ENCODE results near the gene ZC3H12C. TPM values are rescaled to one million over a fixed set of nuclear protein-coding genes. Genes with fewer than 3 reads are reported as not detected.
A peak's percentile ranks its signal among the peaks of the same experiment; 100 is the strongest.

The ZC3H12C gene
- total RNA-seq, 2 experiments from 2014 or later = 0.28 TPM

DNA sequence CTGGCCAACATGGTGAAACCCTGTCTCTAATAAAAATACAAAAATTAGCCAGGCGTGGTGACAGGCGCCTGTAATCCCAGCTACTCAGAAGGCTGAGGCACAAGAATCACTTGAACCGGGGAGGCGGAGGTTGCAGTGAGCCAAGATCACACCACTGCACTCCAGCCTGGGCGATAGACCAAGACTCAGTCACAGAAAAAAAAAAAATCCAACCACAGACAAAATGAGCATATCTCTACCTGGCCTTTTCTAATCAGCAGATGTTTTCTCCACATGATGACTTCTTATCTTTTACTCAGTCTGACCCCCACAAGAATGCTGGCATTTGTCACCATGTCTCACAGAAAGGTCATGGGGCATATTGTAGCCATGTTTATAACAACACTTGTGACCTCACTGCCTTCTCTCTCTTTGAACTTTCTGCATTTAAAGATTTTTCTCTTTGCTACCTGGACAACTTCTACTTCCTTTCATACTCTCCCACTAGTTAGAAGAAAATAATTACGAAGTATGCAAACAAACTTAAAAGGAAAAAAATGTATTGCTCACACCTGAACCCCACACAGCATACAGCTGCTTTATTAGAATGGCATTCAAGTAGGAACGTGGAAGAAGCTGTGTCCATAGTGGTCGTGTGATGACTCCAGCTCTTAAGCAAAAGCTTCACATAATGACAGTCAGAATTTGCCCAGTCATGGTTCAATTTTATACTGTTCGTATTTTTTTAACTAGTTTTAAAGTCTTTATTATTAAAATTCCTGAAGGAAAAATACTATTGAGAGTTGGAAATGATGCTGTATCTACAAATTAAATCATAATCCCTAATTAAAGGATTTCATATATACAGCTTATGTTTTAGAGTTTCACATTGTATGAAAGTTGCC is 65.4 kb downstream of the ZC3H12C start:
- no peaks in the 10 kb centered on the region for H3K36me3 Mint-ChIP-seq
- peaks cover 3% of the 10 kb centered on the region for H3K27me3 Mint-ChIP-seq
- no peaks in the 10 kb centered on the region for H3K4me1 Mint-ChIP-seq
- no peak for ATAC-seq (ENCODE audit: low read depth)
- no peak for DNase-seq
- no peak overlapping the region for H3K27ac Mint-ChIP-seq
- H3K4me3 Mint-ChIP-seq = no peak overlapping the region
- POLR2A ChIA-PET = no interaction called here
- H3K9me3 Mint-ChIP-seq = no peaks in the 10 kb centered on the region

DNA sequence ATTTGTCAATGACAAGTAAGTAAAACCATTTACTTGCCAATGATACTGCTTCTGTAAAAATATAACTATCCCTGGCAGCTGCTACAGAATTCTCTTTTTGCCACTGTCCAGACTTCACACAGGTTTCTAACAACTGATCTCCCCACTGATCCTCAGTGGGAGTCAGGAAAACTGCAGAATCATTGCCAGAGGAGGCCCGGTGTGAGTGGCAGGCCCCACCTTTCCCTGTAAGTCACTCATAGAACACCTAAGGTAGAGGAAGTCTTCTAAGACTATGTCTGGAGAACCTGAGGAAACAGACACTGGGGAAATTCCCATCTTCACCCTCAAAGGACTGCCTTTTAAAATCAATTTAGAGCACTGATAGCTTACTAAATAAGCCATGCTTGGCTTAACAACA is 66.3 kb downstream of the ZC3H12C start:
- Mint-ChIP-seq H3K27me3 (peaks cover 3% of the 10 kb centered on the region), H3K4me3 (no peak overlapping the region), H3K36me3 (no peaks in the 10 kb centered on the region), H3K27ac (no peak overlapping the region), H3K9me3 (no peaks in the 10 kb centered on the region), H3K4me1 (no peaks in the 10 kb centered on the region)
- DNase-seq (no peak), ATAC-seq (ENCODE audit: low read depth) (no peak)
- POLR2A ChIA-PET = no interaction called here

DNA sequence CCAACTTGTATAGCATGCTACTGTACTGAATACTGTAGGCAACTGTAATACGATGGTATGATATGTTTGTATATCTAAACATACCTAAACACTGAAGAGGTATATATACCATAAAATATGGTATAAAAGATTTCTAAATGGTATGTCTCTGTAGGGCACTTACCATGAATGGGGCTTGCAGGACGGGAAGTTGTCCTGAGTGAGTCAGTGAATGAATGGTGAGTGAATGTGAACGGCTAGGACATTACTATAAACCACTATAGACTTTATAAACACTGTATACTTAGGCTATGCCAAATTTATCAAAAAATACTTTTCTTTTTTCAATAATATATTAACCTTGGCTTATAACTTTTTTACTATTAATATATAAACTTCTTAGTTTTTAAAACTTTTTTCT is 66.8 kb downstream of the ZC3H12C start:
- Mint-ChIP-seq H3K27me3 (peaks cover 3% of the 10 kb centered on the region), H3K4me1 (no peaks in the 10 kb centered on the region), H3K9me3 (no peaks in the 10 kb centered on the region), H3K4me3 (no peak overlapping the region), H3K27ac (no peak overlapping the region), H3K36me3 (no peaks in the 10 kb centered on the region)
- DNase-seq (no peak), ATAC-seq (ENCODE audit: low read depth) (no peak)
- POLR2A ChIA-PET = no interaction called here

DNA sequence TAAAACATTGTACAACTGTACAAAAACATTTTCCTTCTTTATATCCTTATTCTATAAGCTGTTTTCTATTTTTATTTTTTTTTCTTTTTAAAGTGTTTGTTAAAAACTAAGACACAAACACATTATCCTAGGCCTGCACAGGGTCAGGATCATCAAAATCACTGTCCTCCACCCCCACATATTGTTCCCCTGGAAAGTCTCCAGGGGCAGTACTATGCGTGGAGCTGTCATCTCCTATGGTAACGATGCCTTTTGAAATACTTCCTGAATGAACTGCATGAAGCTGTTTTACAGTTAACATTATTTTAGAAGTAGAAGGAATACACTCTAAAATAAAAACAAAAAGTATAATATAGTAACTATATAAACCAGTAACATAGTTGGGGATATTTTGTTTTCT is 67.2 kb downstream of the ZC3H12C start:
- ATAC-seq (ENCODE audit: low read depth) = no peak

DNA sequence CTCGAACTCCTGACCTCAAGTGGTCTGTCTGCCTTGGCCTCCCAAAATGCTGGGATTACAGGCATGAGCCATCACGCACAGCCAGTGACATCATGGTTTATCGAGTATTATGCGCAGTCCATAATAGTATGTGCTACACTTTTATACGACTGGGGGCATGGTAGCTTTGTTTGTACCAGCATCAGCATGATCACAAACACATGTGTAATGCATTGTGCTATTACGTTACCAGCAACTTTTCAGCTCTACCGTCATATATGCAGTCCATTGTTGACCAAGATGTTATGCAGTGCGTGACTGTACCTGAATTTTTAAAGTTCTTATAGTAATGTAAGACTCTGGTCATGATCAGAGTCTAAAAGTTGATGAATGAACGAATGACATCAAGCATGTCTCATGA is 67.9 kb downstream of the ZC3H12C start:
- Mint-ChIP-seq H3K9me3 (no peaks in the 10 kb centered on the region), H3K4me3 (no peak overlapping the region), H3K4me1 (no peaks in the 10 kb centered on the region), H3K27me3 (peaks cover 3% of the 10 kb centered on the region), H3K27ac (no peak overlapping the region), H3K36me3 (no peaks in the 10 kb centered on the region)
- POLR2A ChIA-PET = no interaction called here
- no peak for DNase-seq
- ATAC-seq (ENCODE audit: low read depth) = no peak

More for the DNA sequence above, 67.2 kb downstream of the ZC3H12C start:
- no peaks in the 10 kb centered on the region for H3K36me3 Mint-ChIP-seq
- POLR2A ChIA-PET = no interaction called here
- no peak overlapping the region for H3K27ac Mint-ChIP-seq
- no peaks in the 10 kb centered on the region for H3K9me3 Mint-ChIP-seq
- DNase-seq = no peak
- H3K27me3 Mint-ChIP-seq = peaks cover 3% of the 10 kb centered on the region
- no peak overlapping the region for H3K4me3 Mint-ChIP-seq
- H3K4me1 Mint-ChIP-seq = no peaks in the 10 kb centered on the region

DNA sequence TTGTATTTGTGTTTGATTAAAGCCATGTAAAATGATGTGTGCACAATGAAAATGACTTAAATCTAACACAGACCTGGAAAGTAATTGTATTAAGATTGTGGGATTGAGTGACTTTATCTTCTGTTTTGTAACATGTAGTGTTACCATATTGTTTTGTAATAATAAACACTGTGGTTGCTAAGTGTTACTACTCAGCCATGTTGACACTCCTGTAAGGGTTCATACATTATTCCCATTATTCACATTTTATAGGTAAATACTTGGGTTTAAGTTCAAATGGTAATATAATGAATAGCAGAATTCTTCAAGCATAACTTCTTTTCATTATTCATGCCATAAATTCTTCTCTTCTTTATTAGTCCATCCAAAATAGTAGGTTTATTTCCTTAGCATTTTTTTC is 69.0 kb downstream of the ZC3H12C start:
- Mint-ChIP-seq H3K4me1 (no peaks in the 10 kb centered on the region), H3K27ac (no peak overlapping the region), H3K4me3 (no peak overlapping the region), H3K9me3 (no peaks in the 10 kb centered on the region), H3K27me3 (peaks cover 3% of the 10 kb centered on the region), H3K36me3 (no peaks in the 10 kb centered on the region)
- DNase-seq (no peak), ATAC-seq (ENCODE audit: low read depth) (no peak)
- POLR2A ChIA-PET = no interaction called here

DNA sequence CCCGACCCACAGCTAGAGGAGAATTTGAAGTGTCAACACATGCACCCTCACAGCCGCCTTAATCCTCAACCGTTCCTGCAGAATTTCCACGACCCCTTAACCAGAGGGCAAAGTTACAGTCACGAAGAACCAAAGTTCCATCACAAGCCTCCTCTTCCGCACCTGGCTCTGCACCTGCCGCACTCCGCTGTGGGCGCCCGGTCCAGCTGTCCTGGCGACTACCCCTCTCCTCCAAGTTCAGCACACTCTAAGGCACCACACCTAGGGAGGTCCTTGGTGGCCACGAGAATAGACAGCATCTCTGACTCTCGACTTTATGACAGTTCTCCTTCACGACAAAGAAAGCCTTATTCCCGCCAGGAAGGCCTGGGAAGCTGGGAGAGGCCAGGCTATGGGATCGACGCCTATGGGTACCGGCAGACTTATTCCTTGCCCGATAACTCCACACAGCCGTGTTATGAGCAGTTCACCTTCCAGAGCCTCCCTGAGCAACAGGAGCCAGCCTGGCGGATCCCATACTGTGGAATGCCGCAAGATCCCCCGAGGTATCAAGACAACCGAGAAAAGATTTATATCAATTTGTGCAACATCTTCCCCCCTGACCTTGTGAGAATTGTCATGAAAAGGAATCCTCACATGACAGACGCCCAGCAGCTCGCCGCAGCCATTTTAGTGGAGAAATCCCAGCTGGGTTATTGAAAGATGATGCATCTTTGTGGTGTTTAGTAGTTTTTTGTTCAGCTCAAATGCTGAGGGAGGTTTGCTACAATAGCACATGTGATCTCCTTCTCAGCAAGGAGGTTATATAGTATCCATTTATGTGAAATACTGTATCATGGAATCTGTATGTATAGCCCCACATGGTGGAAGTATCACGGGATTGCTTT is 72.1 kb downstream of the ZC3H12C start:
- POLR2A ChIA-PET = no interaction called here
- ATAC-seq (ENCODE audit: low read depth) (no peak), DNase-seq (no peak)
- Mint-ChIP-seq H3K36me3 (no peaks in the 10 kb centered on the region), H3K4me1 (no peaks in the 10 kb centered on the region), H3K9me3 (no peaks in the 10 kb centered on the region), H3K27me3 (peaks cover 7% of the 10 kb centered on the region), H3K27ac (no peak overlapping the region), H3K4me3 (no peak overlapping the region)

DNA sequence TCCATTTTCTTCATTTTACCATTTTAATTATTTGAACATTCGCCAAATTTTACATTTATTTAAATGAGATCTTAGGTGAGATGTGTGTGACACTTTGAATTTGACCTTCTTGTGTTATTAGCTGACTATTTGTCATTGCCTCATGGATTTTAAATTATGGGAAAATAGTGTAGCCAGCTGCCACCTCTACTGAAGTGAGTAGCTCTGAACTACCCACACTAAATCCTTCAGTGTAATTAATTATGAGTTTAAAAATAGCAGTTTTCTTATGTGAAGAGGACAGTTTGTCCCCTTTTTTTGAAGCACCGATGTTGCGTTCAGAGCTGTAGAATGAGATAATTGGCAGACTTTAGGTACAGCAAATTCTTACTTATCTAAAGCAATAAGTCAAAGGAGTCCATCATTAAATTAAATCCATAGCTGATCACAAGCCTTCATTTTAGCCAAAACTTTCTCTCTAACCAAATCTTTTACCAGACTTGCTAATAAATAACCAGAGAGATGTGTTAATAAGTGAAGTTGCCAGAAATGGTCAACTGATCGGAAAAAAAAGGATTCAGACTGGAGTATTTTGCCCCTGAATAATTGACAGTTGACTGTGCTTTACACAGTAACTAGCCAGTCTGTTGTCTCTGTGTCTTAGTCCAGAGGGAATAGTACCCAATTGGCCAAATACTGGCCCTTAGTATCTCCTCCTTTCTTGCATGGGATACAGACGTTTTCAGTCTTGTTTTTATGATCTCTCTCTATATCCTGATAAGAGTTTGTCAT is 75.0 kb downstream of the ZC3H12C start:
- Mint-ChIP-seq H3K27me3 (peaks cover 15% of the 10 kb centered on the region), H3K9me3 (no peaks in the 10 kb centered on the region), H3K4me1 (no peaks in the 10 kb centered on the region), H3K4me3 (no peak overlapping the region), H3K36me3 (no peaks in the 10 kb centered on the region), H3K27ac (no peak overlapping the region)
- no peak for ATAC-seq (ENCODE audit: low read depth)
- DNase-seq = no peak
- POLR2A ChIA-PET = no interaction called here

DNA sequence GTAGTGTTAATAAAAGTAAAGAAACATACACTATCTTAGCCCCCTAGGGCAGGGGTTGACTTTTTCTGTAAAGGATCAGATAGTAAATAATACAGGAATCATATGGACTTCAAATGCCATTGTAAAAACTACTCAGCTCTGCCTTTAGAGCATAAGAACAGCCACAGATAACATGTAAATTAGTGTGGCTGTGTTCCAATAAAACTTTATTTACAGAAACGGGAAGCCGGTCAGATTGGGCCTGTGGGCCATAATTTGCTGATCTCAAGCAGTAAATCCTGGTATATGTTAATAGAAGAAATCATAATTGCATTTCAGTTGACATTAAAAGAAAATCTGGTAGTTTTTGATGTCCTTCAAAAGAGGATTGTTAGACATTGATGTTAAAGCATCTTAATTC is 76.5 kb downstream of the ZC3H12C start:
- DNase-seq (no peak), ATAC-seq (ENCODE audit: low read depth) (no peak)
- Mint-ChIP-seq H3K4me1 (peaks cover 5% of the 10 kb centered on the region), H3K36me3 (no peaks in the 10 kb centered on the region), H3K27ac (no peak overlapping the region), H3K27me3 (peaks cover 16% of the 10 kb centered on the region), H3K4me3 (no peak overlapping the region), H3K9me3 (no peaks in the 10 kb centered on the region)
- POLR2A ChIA-PET = no interaction called here

DNA sequence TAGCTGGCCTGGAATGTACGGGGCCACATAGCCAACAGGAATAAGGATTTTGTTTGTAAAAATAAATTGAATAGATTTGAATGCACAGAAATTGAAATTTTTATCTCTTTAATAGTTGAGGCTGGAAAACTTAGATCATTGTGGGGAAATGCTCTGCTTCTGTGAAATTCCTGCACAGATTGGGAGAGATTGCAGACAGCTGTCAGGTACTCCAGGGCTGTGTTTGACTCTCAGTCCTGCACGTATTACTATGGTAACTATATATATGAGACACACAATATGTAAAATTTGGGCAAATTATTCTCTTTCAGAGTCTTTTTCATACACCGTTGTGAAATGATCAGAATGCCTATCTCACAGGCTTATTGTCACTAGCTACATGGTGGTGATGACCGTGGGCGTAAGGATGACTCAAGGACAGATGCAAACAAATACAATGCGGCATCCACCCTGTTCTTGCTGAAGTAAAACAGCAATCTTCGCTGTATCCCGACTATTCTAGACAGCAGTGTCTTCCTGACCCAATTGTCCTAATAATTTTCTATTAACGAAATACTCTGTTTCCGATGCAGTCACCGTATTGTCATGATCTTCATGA is 79.4 kb downstream of the ZC3H12C start:
- Mint-ChIP-seq H3K4me1 (peaks cover 5% of the 10 kb centered on the region), H3K9me3 (no peaks in the 10 kb centered on the region), H3K36me3 (no peaks in the 10 kb centered on the region), H3K27ac (no peak overlapping the region), H3K4me3 (no peak overlapping the region), H3K27me3 (peaks cover 16% of the 10 kb centered on the region)
- POLR2A ChIA-PET = no interaction called here
- no peak for DNase-seq
- ATAC-seq (ENCODE audit: low read depth) = no peak

DNA sequence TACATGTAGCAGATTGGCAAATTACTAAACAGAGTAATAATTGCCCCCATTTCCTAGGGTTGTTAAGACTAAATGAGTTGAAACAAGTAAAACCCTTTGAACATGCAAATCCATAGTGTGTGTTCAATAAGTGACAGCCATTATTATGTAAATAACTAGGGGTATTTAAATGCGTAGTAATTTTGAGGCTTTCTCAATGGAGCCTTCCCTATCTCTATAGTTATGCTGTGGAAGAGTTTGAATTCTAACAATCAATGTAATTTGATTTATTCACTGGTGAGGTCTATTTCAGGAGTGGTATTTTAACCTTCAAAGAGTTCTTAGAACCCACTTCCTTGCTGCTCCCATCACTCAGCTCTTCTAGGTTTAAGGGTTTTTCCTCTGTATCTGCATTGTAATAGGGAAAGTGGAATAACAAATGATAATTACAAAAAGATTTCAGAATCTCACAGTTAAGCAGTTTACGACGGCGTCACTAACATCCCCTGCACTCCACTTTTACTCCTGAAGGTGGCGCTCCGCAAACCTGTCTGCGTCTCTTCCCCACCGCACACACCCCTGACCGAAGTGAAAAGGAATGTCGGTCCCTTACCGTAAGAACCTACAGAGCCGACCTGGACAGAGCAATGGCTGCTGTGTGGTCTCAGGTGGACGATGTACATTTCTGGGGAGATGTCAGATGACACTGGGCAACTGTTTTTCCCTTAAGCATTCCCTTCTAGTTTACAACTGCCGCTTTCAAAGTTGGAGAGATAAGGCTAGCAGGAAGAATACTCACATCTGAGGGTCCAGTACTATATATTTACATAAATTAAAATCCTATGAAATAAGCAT is 80.8 kb downstream of the ZC3H12C start:
- H3K9me3 Mint-ChIP-seq = no peaks in the 10 kb centered on the region
- H3K27me3 Mint-ChIP-seq = peaks cover 12% of the 10 kb centered on the region
- ATAC-seq (ENCODE audit: low read depth) (peak; percentile 74), DNase-seq (peak; percentile 65)
- POLR2A ChIA-PET = no interaction called here
- H3K4me1 Mint-ChIP-seq = peaks cover 5% of the 10 kb centered on the region
- peak overlapping the region; percentile 39 for H3K4me3 Mint-ChIP-seq
- H3K36me3 Mint-ChIP-seq = no peaks in the 10 kb centered on the region
- H3K27ac Mint-ChIP-seq = no peak overlapping the region

DNA sequence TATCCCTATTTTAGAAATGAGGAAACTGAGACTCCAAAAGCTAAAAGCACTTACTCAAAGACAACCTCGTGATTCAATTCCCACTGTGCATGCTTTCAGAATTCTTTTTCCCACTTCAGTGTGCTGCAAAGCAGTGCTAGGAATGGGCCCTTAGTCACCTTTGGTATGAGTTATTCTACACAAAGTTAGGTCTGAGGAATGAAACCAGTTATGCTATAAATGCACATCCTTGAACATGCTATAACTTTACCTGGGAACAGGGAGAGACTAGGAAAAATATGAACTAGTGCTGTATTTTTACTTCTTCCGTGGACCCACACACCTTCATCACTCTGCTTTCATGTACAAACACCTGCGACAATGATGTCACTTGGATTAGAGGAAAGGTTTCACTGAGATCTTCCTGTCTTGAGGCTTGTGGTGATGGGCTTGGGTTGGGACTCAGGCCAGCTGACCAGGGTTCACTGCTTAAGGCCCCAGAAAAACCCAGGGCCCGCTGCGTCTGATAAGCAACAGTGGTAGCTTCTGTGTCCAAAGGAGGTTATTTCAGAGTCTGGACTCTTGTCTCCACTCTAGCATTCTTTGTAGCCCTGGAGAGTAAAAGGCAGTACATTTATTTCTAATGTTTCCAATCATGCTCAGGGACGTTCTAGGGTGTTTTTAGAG is 81.6 kb downstream of the ZC3H12C start:
- Mint-ChIP-seq H3K27me3 (peaks cover 12% of the 10 kb centered on the region), H3K4me1 (peaks cover 5% of the 10 kb centered on the region), H3K36me3 (no peaks in the 10 kb centered on the region), H3K27ac (no peak overlapping the region), H3K4me3 (no peak overlapping the region), H3K9me3 (no peaks in the 10 kb centered on the region)
- no peak for ATAC-seq (ENCODE audit: low read depth)
- no peak for DNase-seq
- POLR2A ChIA-PET = no interaction called here

Measured in activated naive CD8-positive, alpha-beta T cell treated with anti-CD3 and anti-CD28 coated beads, Interleukin-2, amount 10 ng/mL, durations not matched to agents 7 days and 5 days (primary cell).